Sigmoid colon (tissue), 7 donors: ENCODE measurements around the gene FOXL2NB. TPM values are rescaled to one million over a fixed set of nuclear protein-coding genes. Genes with fewer than 3 reads are reported as not detected.

Experiments used
- DNase-seq: peaks from one replicate; pipeline ENCODE4 v3.0.0-alpha.2; 2019
- H3K27ac ChIP-seq, 4 donors: fragments of 200-600 bp; sonication (generic); one replicate each; pipeline ENCODE4 v1.5.1; 2016 to 2019; ENCODE audit warnings: mild to moderate bottlenecking in 1 of 4
- H3K27me3 ChIP-seq, 3 donors: fragments of 200-600 bp; sonication (generic); one replicate each; pipeline ENCODE4 v1.5.1; 2019; ENCODE audit warnings: mild to moderate bottlenecking in 1 of 3
- H3K36me3 ChIP-seq, 4 donors: fragments of 200-600 bp; sonication (generic); one replicate each; pipeline ENCODE4 v1.5.1; 2016 to 2019
- H3K4me1 ChIP-seq, 4 donors: fragments of 200-600 bp; sonication (generic); one replicate each; pipeline ENCODE4 v1.5.1; 2017 to 2019
- H3K4me3 ChIP-seq, 4 donors: fragments of 200-600 bp; sonication (generic); one replicate each; pipeline ENCODE4 v1.5.1; 2017 to 2019; ENCODE audit warnings: mild to moderate bottlenecking in 2 of 4, moderate library complexity in 1 of 4
- H3K9me3 ChIP-seq, 4 donors: fragments of 200-600 bp in 3 of 4; sonication (generic) in 3 of 4; one replicate each; pipeline versions ENCODE4 v1.5.1 to v1.6.1; 2013 to 2019
- EP300 ChIP-seq, 4 donors: sonication (generic); formaldehyde crosslinking; IDR thresholded peaks; one replicate each; pipeline ENCODE4 v1.6.1; 2017; ENCODE audit warnings: antibody characterized with exemption in 4 of 4
- POLR2A ChIP-seq, 2 donors: fragments of 450-650 bp; IDR thresholded peaks; one replicate each; pipeline ENCODE4 v1.6.1; 2016; ENCODE audit warnings: antibody characterized with exemption in 2 of 2, mild to moderate bottlenecking in 2 of 2, moderate library complexity in 2 of 2
- POLR2AphosphoS5 ChIP-seq, 4 donors: sonication (generic); formaldehyde crosslinking; IDR thresholded peaks; one replicate each; pipeline ENCODE4 v1.6.1; 2017; ENCODE audit warnings: antibody characterized with exemption in 4 of 4
- WGBS, 2 donors: extraction: QIAGEN DNeasy Blood & Tissue Kit; methylation state at CpG; one replicate each; pipeline ENCODE4 v1.1.7; 2013; 5-methylcytosine and 5-hydroxymethylcytosine counted together
- intact Hi-C: fragments of 100-400 bp; cut with DNase I; formaldehyde crosslinking; loops from one replicate; pipeline ENCODE4 v1.15.1; 2023
- polyA plus RNA-seq, 3 donors: library from polyadenylated mRNA; stranded (reverse); fragments of 200-250 nt; gene quantifications; one replicate each; pipeline ENCODE4 v1.2.3, GENCODE V29; 2013
- total RNA-seq, 4 donors: library from RNA; depleted of rRNA; stranded (reverse); fragments of >200 nt; gene quantifications; one replicate each; pipeline ENCODE4 v1.1.0, GENCODE V29; 2016
- TF ChIP-seq, protein P1 (sequence below), 4 experiments: fragments of 450-650 bp in 3 of 4; fragments of 200-600 bp in 1 of 4; IDR thresholded peaks; one replicate each; pipeline ENCODE4 v1.5.1; 2016 to 2019; ENCODE audit warnings: antibody characterized with exemption in 4 of 4, mild to moderate bottlenecking in 3 of 4, moderate library complexity in 2 of 4
- donor health status: healthy with polysubstance abuse.
- donor health status: Bipolar disorder and iron deficiency.
- donor health status: healthy.

FOXL2NB gene
- total and polyA plus RNA-seq, 7 donors = under 0.01 TPM; not detected in 6

DNA sequence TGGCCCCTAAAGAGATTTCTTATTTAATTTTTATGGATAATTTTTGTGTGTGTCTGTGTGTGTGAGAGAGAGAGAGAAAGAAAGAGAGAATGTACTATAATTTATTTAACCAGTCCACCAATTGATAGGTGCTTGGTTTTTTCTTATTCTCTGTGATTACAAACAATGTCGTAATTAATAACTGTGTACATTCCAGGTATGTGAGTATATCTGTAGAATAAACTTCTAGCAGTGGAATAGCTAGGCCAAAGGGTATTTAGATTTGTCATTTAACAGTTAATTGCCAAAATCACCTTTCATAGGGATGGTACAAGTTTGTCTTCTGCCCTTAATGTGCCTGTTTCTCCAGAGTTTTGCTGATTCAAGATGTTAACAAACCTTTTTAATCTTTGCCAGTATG lies 35.4 kb upstream of the FOXL2NB start:
- DNase-seq = no peak
- Histone ChIP-seq H3K27ac (no peak overlapping the region), H3K9me3 (no peaks in the 10 kb centered on the region), H3K4me1 (peaks cover 0 to 15% (median 11%) of the 10 kb centered on the region in 4 donors), H3K4me3 (no peak overlapping the region), H3K36me3 (no peaks in the 10 kb centered on the region), H3K27me3 (no peaks in the 10 kb centered on the region)
- TF ChIP-seq POLR2A (IDR thresholded peaks at IDR 0.05) = no peak
- TF ChIP-seq, protein P1, sequence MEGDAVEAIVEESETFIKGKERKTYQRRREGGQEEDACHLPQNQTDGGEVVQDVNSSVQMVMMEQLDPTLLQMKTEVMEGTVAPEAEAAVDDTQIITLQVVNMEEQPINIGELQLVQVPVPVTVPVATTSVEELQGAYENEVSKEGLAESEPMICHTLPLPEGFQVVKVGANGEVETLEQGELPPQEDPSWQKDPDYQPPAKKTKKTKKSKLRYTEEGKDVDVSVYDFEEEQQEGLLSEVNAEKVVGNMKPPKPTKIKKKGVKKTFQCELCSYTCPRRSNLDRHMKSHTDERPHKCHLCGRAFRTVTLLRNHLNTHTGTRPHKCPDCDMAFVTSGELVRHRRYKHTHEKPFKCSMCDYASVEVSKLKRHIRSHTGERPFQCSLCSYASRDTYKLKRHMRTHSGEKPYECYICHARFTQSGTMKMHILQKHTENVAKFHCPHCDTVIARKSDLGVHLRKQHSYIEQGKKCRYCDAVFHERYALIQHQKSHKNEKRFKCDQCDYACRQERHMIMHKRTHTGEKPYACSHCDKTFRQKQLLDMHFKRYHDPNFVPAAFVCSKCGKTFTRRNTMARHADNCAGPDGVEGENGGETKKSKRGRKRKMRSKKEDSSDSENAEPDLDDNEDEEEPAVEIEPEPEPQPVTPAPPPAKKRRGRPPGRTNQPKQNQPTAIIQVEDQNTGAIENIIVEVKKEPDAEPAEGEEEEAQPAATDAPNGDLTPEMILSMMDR (IDR thresholded peaks at IDR 0.05) = no peak
- intact Hi-C loops = no loop called here
- 95 to 97% methylated on average over 1 of the region's 1 CpG for WGBS, 2 donors

- Histone ChIP-seq H3K36me3 (no peaks in the 10 kb centered on the region), H3K4me1 (peaks cover 0 to 15% (median 11%) of the 10 kb centered on the region in 4 donors), H3K27ac (no peak overlapping the region), H3K4me3 (no peak overlapping the region), H3K27me3 (no peaks in the 10 kb centered on the region), H3K9me3 (no peaks in the 10 kb centered on the region)
- intact Hi-C loops = no loop called here
- TF ChIP-seq POLR2A (IDR thresholded peaks at IDR 0.05) (no peak), EP300 (IDR thresholded peaks at IDR 0.05) (no peak), POLR2AphosphoS5 (IDR thresholded peaks at IDR 0.05) (no peak)
- TF ChIP-seq, protein P1 (IDR thresholded peaks at IDR 0.05) = no peak
- DNase-seq = no peak
- WGBS, 2 donors = 87 to 91% methylated on average over 4 of the region's 4 CpGs
These were observed 34.8 kb upstream of the FOXL2NB start for GRCh38 chr3:138912237-138912636.

- Histone ChIP-seq H3K27ac (no peak overlapping the region), H3K4me1 (peaks cover 0 to 15% (median 11%) of the 10 kb centered on the region in 4 donors), H3K4me3 (no peak overlapping the region), H3K36me3 (no peaks in the 10 kb centered on the region), H3K9me3 (no peaks in the 10 kb centered on the region), H3K27me3 (no peaks in the 10 kb centered on the region)
- WGBS, 2 donors = 91 to 92% methylated on average over 3 of the region's 3 CpGs
- TF ChIP-seq POLR2AphosphoS5 (IDR thresholded peaks at IDR 0.05) (no peak), POLR2A (IDR thresholded peaks at IDR 0.05) (no peak), EP300 (IDR thresholded peaks at IDR 0.05) (no peak)
- TF ChIP-seq, protein P1 (IDR thresholded peaks at IDR 0.05) = no peak
- DNase-seq = no peak
- intact Hi-C loops = loop anchor here (2.0 kb wide), 2 partner anchors 79 to 215 kb away; partner anchors contain the start of gene PIK3CB
These were observed 33.3 kb upstream of the FOXL2NB start for GRCh38 chr3:138913766-138914165.

DNA sequence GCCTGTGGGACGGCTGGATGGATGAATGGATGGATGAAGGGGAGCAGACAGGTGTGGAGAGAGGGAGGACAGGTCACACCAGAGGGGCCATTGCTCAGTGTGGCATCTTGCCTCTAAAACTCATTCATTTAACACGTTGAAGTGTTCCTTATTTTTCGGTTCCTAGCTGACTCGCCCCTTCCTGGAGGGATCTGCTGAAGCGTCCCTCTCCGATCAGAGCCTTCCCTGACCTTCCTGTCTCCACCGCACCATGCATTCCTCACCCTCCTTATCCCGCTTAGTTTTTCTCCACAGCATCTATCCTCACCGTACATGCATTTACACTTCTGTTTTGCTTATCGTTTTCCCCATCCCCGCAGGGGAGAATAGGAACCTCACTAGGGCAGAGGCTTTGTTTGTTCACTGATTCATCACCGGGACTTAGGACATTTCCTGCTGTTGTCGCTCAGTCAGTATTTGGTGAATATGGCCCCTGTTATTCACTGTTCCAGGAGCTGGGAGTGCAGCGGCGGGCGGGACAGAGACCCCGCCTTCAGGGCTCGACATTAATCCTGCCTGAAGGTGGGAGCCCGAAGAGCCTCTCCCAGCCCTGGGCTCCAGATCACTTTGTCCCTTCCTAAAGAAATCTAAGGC lies 32.0 kb upstream of the FOXL2NB start:
- no peaks in the 10 kb centered on the region for H3K9me3 ChIP-seq
- intact Hi-C loops = loop anchor here (1.0 to 2.0 kb wide), 4 partner anchors 80 to 498 kb away; partner anchors contain the start of genes CEP70 and PIK3CB
- TF ChIP-seq POLR2A (IDR thresholded peaks at IDR 0.05) = no peak
- TF ChIP-seq, protein P1 (IDR thresholded peaks at IDR 0.05) = peak in 1 of 4 experiments; percentile 11
- TF ChIP-seq POLR2AphosphoS5 (IDR thresholded peaks at IDR 0.05) = no peak
- H3K27me3 ChIP-seq = no peaks in the 10 kb centered on the region
- WGBS, 2 donors = 6 to 10% methylated on average over 19 of the region's 19 CpGs
- H3K4me3 ChIP-seq = peak overlapping the region in 3 of 4 donors; percentile 64 to 82 (median 70)
- H3K27ac ChIP-seq = peak overlapping the region; percentile 89 to 96 (median 92)
- no peaks in the 10 kb centered on the region for H3K36me3 ChIP-seq
- DNase-seq = no peak
- peaks cover 0 to 15% (median 11%) of the 10 kb centered on the region in 4 donors for H3K4me1 ChIP-seq
